LoVo (cell line): ENCODE measurements around the gene TOR1AIP1.

Experiments used
- DNase-seq: peaks from one replicate; pipeline ENCODE4 v3.0.0-alpha.2; 2016; ENCODE audit warnings: low spot score

Gene TOR1AIP1

GRCh38 chr1:179881642-179882252 lies 338 bp upstream of the TOR1AIP1 start:
- peak; percentile 80 for DNase-seq

- DNase-seq: no peak
These were observed 1.1 kb downstream of the TOR1AIP1 start for GRCh38 chr1:179883040-179883744.

- DNase-seq: peak; percentile 19
These were observed 1.7 kb downstream of the TOR1AIP1 start for GRCh38 chr1:179883745-179884138.

- DNase-seq: no peak
These were observed 6.0 kb downstream of the TOR1AIP1 start for GRCh38 chr1:179888071-179888470.

- no peak for DNase-seq
These were observed 7.5 kb downstream of the TOR1AIP1 start for GRCh38 chr1:179889589-179889988.

- DNase-seq: no peak
These were observed 28.8 kb downstream of the TOR1AIP1 start for GRCh38 chr1:179910934-179911333.

GRCh38 chr1:179911812-179912211 lies 29.7 kb downstream of the TOR1AIP1 start:
- no peak for DNase-seq

GRCh38 chr1:179917601-179918429 lies 35.7 kb downstream of the TOR1AIP1 start:
- DNase-seq: no peak

- no peak for DNase-seq
These were observed 39.4 kb downstream of the TOR1AIP1 start for GRCh38 chr1:179921472-179921871.

- DNase-seq: no peak
These were observed 40.1 kb downstream of the TOR1AIP1 start for GRCh38 chr1:179921981-179922872.

- DNase-seq: no peak
These were observed 40.9 kb downstream of the TOR1AIP1 start for GRCh38 chr1:179923029-179923428.

- no peak for DNase-seq
These were observed 42.2 kb downstream of the TOR1AIP1 start for GRCh38 chr1:179924268-179924667.

GRCh38 chr1:179925302-179925701 lies 43.2 kb downstream of the TOR1AIP1 start:
- DNase-seq: no peak

GRCh38 chr1:179925922-179926849 lies 44.1 kb downstream of the TOR1AIP1 start:
- DNase-seq: no peak

- no peak for DNase-seq
These were observed 44.7 kb downstream of the TOR1AIP1 start for GRCh38 chr1:179926850-179927205.

- DNase-seq: no peak
These were observed 48.1 kb downstream of the TOR1AIP1 start for GRCh38 chr1:179929955-179930798.

- peak; percentile 30 for DNase-seq
These were observed 48.8 kb downstream of the TOR1AIP1 start for GRCh38 chr1:179930867-179931266.

- DNase-seq: no peak
These were observed 51.1 kb downstream of the TOR1AIP1 start for GRCh38 chr1:179933219-179933618.

GRCh38 chr1:179935909-179936496 lies 53.9 kb downstream of the TOR1AIP1 start:
- no peak for DNase-seq
